Progenitor cell of endocrine pancreas (in vitro differentiated cells): ENCODE measurements around the gene PDE3A. TPM values are rescaled to one million over a fixed set of nuclear protein-coding genes. Genes with fewer than 3 reads are reported as not detected.
A peak's percentile ranks its signal among the peaks of the same experiment; 100 is the strongest.
"Not testable (repeated sequence)": the region's sequence is repeated elsewhere in the genome, so short reads cannot be mapped to it uniquely, and the experiment has no call there.

Source experiments
- DNase-seq: peaks from one replicate; pipeline ENCODE4 v3.0.0; 2021; ENCODE audit warnings: low spot score; ENCODE audit not compliant: unreplicated experiment
- H3K27ac Mint-ChIP-seq: 2 replicates; pipeline ENCODE4 v1.8.0; 2021; ENCODE audit warnings: mild to moderate bottlenecking, moderate library complexity, mixed read lengths
- H3K27me3 Mint-ChIP-seq: 2 replicates; pipeline ENCODE4 v1.8.0; 2021; ENCODE audit warnings: mixed read lengths
- H3K36me3 Mint-ChIP-seq: 2 replicates; pipeline ENCODE4 v1.8.0; 2022; ENCODE audit warnings: mixed read lengths; ENCODE audit not compliant: insufficient read depth
- H3K4me1 Mint-ChIP-seq: 2 replicates; pipeline ENCODE4 v1.8.0; 2021; ENCODE audit warnings: low read depth, mixed read lengths
- H3K4me3 Mint-ChIP-seq: 2 replicates; pipeline ENCODE4 v1.8.0; 2021; ENCODE audit warnings: low read depth, mild to moderate bottlenecking, moderate library complexity, mixed read lengths
- H3K9me3 Mint-ChIP-seq: 2 replicates; pipeline ENCODE4 v1.8.0; 2021; ENCODE audit warnings: low read depth, mixed read lengths
- CTCF ChIP-seq: fragments of 200-600 bp; sonication (generic); IDR thresholded peaks from one replicate; pipeline ENCODE4 v1.5.0; 2021; ENCODE audit warnings: antibody characterized with exemption, mild to moderate bottlenecking; ENCODE audit not compliant: unreplicated experiment
- total RNA-seq: library from RNA; stranded (reverse); gene quantifications from 2 replicates; pipeline ENCODE4 v1.2.1, GENCODE V29; 2021

PDE3A gene
- total RNA-seq, 1 donor from 2014 or later, result 121 TPM

- no peak for DNase-seq
- TF ChIP-seq CTCF, result no peak
- H3K27ac Mint-ChIP-seq, result no peak overlapping the region
- peaks cover 31% of the 10 kb centered on the region for H3K36me3 Mint-ChIP-seq
- H3K4me3 Mint-ChIP-seq, result no peak overlapping the region
- H3K9me3 Mint-ChIP-seq, result peaks cover 19% of the 10 kb centered on the region
- H3K27me3 Mint-ChIP-seq, result no peaks in the 10 kb centered on the region
- peaks cover 22% of the 10 kb centered on the region for H3K4me1 Mint-ChIP-seq
Measured at GRCh38 chr12:20382117-20382516, 13.8 kb downstream of the PDE3A start.

DNA sequence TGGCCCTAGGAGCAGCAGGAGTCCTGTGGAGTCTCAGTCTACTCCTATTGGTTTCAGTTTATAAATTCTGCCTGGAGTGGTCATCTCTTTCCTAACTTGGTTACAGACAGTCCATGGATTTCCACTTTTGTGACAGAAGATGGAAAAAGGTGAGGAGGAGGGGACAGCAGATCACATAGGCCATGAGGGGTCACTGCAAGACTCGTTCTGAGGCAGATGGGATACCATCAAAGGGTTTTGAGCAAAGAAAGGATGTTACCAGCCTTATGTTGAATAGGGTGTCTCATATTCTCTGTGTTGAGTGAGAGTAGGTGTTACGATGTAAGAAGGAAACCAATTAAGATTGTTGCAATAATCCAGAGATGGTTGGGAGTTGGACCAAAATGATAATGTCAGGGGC, 15.3 kb downstream of the PDE3A start:
- Mint-ChIP-seq H3K27me3 (no peaks in the 10 kb centered on the region), H3K36me3 (peaks cover 38% of the 10 kb centered on the region), H3K27ac (peak overlapping the region; percentile 82), H3K9me3 (peaks cover 25% of the 10 kb centered on the region), H3K4me1 (peaks cover 16% of the 10 kb centered on the region), H3K4me3 (no peak overlapping the region)
- no peak for TF ChIP-seq CTCF
- no peak for DNase-seq

DNA sequence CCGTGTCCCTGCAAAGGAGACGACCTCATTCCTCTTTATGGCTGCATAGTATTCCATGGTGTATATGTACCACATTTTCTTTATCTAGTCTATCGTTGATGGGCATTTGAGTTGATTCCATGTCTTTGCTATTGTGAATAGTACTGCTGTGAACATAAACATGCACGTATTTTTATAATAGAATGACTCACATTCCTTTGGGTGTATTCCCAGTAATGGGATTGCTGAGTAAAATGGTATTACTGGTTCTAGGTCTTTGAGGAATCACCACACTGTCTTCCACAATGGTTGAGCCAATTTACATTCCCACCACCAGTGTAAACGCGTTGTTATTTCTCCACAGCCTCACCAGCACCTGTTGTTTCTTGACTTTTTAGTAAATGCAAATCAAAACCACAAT, 16.5 kb downstream of the PDE3A start:
- Mint-ChIP-seq H3K36me3 (peaks cover 43% of the 10 kb centered on the region), H3K9me3 (peaks cover 25% of the 10 kb centered on the region), H3K4me1 (peaks cover 16% of the 10 kb centered on the region)
- not testable (repeated sequence) for H3K27me3 Mint-ChIP-seq, DNase-seq, H3K27ac Mint-ChIP-seq, H3K4me3 Mint-ChIP-seq

DNA sequence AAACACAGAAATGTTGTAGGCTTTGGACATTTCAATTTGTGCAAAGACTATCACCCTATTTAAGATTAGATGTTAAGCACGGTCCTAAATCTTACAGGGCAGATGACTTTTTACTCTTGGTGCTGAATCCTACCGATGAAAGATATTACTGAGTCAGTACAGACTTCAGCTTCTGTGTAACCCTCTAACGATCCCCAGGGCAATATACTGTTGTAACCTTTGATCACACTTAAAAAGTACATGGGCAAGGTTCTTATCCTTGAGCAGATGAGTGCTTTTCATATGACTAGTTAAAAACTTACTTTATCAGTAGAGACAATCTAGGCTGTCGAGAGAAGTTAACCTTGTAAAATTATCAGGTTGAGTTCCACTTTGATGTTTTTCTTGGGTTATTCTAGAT, 22.5 kb downstream of the PDE3A start:
- Mint-ChIP-seq H3K36me3 (peaks cover 43% of the 10 kb centered on the region), H3K27ac (no peak overlapping the region), H3K4me3 (no peak overlapping the region), H3K4me1 (peaks cover 39% of the 10 kb centered on the region), H3K27me3 (no peaks in the 10 kb centered on the region), H3K9me3 (peaks cover 20% of the 10 kb centered on the region)
- no peak for TF ChIP-seq CTCF
- no peak for DNase-seq

DNA sequence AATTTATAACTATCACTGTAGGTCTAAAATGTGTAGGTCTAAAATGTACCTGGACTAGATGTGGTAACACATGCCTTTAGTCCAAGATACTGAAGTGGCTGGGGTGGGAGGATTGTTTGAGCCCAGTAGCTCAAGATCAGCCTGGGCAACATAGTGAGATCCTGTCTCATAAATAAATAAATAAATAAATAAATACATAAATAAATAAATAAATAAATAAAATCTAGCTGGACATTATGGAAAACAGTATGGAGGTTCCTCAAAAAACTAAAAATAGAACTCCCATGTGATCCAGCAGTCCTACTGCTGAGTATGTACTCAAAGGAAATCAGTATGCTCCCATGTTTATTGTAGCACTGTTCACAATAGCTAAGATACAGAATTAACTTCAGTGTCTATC, 24.0 kb downstream of the PDE3A start:
- DNase-seq, result no peak
- H3K9me3 Mint-ChIP-seq, result peaks cover 7% of the 10 kb centered on the region
- no peaks in the 10 kb centered on the region for H3K27me3 Mint-ChIP-seq
- peaks cover 39% of the 10 kb centered on the region for H3K4me1 Mint-ChIP-seq
- TF ChIP-seq CTCF, result no peak
- H3K36me3 Mint-ChIP-seq, result peaks cover 33% of the 10 kb centered on the region
- H3K4me3 Mint-ChIP-seq, result no peak overlapping the region
- H3K27ac Mint-ChIP-seq, result peak overlapping the region; percentile 31

GRCh38 chr12:20393707-20394106, 25.4 kb downstream of the PDE3A start:
- H3K36me3 Mint-ChIP-seq, result peaks cover 31% of the 10 kb centered on the region
- H3K9me3 Mint-ChIP-seq, result peaks cover 4% of the 10 kb centered on the region
- H3K4me3 Mint-ChIP-seq, result no peak overlapping the region
- H3K27me3 Mint-ChIP-seq, result no peaks in the 10 kb centered on the region
- no peak for TF ChIP-seq CTCF
- peak overlapping the region; percentile 87 for H3K27ac Mint-ChIP-seq
- no peak for DNase-seq
- H3K4me1 Mint-ChIP-seq, result peaks cover 44% of the 10 kb centered on the region
